ENCODE measurements around the gene CNNM4.

CNNM4 gene

DNA sequence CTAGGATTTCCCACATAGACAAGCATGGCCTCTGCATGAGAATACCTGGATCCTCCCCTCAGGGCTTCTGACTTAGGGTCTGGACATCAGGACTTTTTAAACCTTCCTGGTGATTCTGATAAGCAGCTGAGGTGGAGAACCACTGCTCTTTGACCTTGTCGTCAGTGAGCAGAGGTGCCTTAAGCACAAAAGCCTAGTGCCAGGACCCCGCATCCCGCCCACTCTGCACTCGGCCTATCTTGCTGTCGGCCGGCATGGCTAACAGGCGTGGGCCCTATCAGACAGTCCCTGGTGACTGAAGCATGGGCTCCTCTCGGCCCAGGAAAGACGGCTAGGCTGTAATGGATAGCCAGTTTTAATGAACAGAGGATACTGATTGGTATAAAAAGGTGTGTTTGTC, 76.9 kb downstream of the CNNM4 start:
- TF ChIP-seq GATA2 (IDR thresholded peaks at IDR 0.05; ENCODE audit: low read depth, low read length) (no peak), GATA3 (IDR thresholded peaks at IDR 0.05; ENCODE audit: low read depth, low read length) (no peak)

DNA sequence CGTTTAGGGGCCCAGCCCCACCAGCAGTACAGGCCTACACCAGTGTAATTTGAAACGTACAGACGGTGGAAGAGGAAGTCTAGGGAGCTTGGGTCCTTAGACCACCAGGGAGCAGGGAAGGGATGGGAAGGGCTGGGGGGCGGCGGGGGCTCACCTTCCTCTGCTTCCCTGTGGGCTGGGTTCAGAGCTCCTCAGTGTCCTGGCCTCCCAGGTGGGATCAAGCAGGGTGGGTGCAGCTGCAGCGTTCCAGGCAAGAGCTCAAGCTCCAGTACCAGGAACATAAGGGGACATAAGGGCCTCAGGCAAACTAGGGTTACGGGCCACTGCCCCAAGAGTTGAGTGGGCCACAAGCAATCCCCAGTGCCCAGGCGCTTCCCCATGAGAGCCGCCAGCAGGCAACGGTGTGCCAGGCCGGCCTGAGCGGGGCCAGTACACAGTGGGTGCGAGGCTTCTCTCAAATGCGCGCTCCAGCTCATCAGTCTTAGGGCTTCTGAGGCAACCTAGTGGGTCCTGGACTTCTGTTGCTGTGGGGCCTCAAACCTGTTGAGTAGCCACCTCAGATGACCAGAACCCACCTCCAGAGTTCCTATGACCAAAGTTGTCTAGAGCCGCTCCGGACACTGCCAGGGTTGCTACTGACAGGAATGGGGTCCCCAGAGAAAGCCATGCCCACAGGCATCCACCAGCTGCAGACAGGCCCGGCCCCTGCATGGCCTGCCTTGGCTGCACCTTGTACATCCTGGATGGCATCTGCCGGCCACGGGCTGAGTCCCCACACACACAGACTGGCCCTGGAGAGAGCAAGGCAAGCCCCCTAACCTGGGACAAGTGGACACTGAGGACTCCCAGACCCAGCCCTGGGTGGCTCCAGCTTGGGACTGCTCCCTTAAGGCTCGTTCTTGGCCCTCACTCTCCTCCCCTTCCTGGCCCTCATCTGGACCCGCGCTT, 77.9 kb downstream of the CNNM4 start:
- TF ChIP-seq GATA2 (IDR thresholded peaks at IDR 0.05; ENCODE audit: low read depth, low read length) (no peak), GATA3 (IDR thresholded peaks at IDR 0.05; ENCODE audit: low read depth, low read length) (no peak)

GRCh38 chr2:96839293-96839874, 78.7 kb downstream of the CNNM4 start:
- no peak for TF ChIP-seq GATA3 (IDR thresholded peaks at IDR 0.05; ENCODE audit: low read depth, low read length)
- no peak for TF ChIP-seq GATA2 (IDR thresholded peaks at IDR 0.05; ENCODE audit: low read depth, low read length)

- TF ChIP-seq GATA2 (IDR thresholded peaks at IDR 0.05; ENCODE audit: low read depth, low read length) (no peak), GATA3 (IDR thresholded peaks at IDR 0.05; ENCODE audit: low read depth, low read length) (no peak)
Observed at GRCh38 chr2:96839875-96840850, 79.5 kb downstream of the CNNM4 start.

DNA sequence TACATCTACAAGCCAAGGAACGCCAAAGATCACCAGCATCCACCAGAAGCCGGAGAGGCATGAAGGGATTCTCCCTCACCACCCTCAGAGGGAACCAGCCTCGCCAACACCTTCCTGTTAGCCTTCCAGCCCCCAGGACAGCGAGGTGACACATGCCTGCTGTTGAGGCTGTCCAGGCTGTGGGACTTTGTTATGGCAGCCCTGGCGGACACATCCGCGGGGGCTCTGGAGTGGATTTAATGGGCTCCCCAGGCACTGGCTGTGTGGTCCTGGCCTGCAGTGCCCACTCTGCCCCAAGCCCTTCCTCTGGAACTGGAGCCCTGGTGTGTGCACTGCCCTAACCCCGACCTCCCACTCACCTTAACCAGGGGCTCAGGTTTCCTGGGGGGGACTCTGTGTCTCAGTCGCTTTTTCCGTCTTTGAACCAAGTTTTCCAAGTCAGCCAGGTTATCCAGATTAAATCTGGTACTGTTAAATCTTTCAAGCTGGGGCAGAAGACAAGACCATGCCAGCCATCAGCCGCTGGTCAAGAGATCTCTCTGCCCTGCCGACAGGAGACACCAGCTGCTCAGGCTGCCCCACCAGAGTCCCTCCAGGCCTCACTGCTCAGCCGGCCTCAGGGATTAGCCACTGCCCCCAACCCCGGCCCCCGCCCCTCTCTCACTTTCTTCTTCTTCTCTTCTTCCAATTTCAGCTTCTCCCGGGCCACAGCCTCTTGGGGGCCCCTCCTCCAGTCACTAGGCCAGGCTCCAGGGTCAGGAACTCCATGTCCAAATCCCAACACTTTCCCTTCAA, 81.2 kb downstream of the CNNM4 start:
- TF ChIP-seq GATA2 (IDR thresholded peaks at IDR 0.05; ENCODE audit: low read depth, low read length), result no peak
- TF ChIP-seq GATA3 (IDR thresholded peaks at IDR 0.05; ENCODE audit: low read depth, low read length), result no peak

DNA sequence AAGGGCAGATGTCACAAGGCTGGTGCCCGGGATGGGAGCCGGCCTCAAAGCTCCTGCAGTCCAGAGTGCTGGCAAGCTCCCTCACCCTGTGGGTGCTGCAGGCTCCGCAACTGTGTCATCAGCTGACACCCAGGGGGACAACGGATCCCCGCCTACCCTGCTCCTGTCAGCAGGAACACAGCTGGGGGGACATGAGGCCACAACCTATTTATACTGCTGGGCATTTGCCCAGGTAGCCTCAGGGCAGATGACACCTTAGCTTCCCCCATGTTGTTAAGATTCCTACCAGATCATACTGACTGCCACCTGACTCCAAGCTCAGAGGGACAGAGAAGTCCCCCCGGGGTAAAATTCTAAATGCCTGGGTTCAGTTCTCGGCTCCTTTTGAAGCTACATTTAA, 81.9 kb downstream of the CNNM4 start:
- no peak for TF ChIP-seq GATA3 (IDR thresholded peaks at IDR 0.05; ENCODE audit: low read depth, low read length)
- TF ChIP-seq GATA2 (IDR thresholded peaks at IDR 0.05; ENCODE audit: low read depth, low read length), result no peak

GRCh38 chr2:96843538-96844268, 83.0 kb downstream of the CNNM4 start, which contains the start of gene ANKRD23:
Gene ANKRD23, minus strand, starts transcription at chr2:96844021. Its CDS starts 29 bp downstream, at chr2:96843992.
- TF ChIP-seq GATA2 (IDR thresholded peaks at IDR 0.05; ENCODE audit: low read depth, low read length) (no peak), GATA3 (IDR thresholded peaks at IDR 0.05; ENCODE audit: low read depth, low read length) (no peak)

DNA sequence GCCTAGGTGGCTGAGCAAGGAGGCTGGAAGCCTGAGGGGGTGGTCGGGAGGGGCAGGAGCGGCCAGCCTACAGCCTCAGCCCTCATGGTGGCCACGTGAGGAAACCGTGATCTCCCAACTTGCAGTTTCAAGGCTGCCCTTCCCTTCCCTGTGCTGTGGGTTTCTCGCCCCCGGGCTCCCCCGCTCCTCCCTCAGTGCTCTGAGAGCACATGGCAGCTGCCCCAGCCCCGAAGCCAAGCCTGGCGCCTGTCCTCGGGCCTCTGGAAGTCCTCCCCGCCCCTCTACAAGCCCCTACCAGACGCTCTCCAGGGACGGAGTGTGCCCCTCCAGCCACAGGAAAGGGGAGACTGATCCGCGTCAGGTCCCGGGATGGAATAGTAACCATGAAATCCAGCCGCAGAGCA, 83.7 kb downstream of the CNNM4 start:
- TF ChIP-seq GATA3 (IDR thresholded peaks at IDR 0.05; ENCODE audit: low read depth, low read length), result no peak
- no peak for TF ChIP-seq GATA2 (IDR thresholded peaks at IDR 0.05; ENCODE audit: low read depth, low read length)

GRCh38 chr2:96846825-96847224, 86.1 kb downstream of the CNNM4 start:
- TF ChIP-seq GATA2 (IDR thresholded peaks at IDR 0.05; ENCODE audit: low read depth, low read length) (no peak), GATA3 (IDR thresholded peaks at IDR 0.05; ENCODE audit: low read depth, low read length) (no peak)

- no peak for TF ChIP-seq GATA3 (IDR thresholded peaks at IDR 0.05; ENCODE audit: low read depth, low read length)
- no peak for TF ChIP-seq GATA2 (IDR thresholded peaks at IDR 0.05; ENCODE audit: low read depth, low read length)
Observed at GRCh38 chr2:96847586-96847985, 86.9 kb downstream of the CNNM4 start.

DNA sequence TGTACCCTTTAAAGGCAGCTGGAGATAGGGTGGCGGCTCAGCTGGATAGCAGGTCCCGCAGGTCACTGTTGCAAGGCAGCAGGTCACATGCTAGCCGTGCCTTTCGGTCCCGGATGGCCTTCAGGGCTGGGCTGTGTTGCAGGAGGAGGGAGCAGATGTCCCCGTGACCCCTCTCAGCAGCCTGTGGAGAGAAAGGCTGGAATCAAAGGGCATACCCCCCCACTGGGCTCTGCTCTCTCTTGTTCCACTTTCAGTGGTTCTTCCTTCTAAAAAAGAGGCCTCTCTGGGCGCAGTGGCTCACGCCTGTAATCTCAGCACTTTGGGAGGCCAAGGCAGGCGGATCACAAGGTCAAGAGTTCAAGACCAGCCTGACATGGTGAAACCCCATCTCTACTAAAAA, 87.6 kb downstream of the CNNM4 start:
- TF ChIP-seq GATA3 (IDR thresholded peaks at IDR 0.05; ENCODE audit: low read depth, low read length) (no peak), GATA2 (IDR thresholded peaks at IDR 0.05; ENCODE audit: low read depth, low read length) (no peak)

GRCh38 chr2:96852667-96853066, 92.0 kb downstream of the CNNM4 start:
- TF ChIP-seq GATA3 (IDR thresholded peaks at IDR 0.05; ENCODE audit: low read depth, low read length) (no peak), GATA2 (IDR thresholded peaks at IDR 0.05; ENCODE audit: low read depth, low read length) (no peak)

Measured in SH-SY5Y (cell line).